Thyroid gland (tissue), 4 donors: Measurements from ENCODE around the gene FNDC3B.

ENCODE experiments used
- POLR2A ChIP-seq, 2 donors: fragments of 450-650 bp; IDR thresholded peaks; one replicate each; pipeline ENCODE4 v1.6.1; 2017; ENCODE audit warnings: antibody characterized with exemption in 2 of 2, mild to moderate bottlenecking in 2 of 2, moderate library complexity in 1 of 2
- TF ChIP-seq, protein P1 (sequence below), 6 experiments: fragments of 200-600 bp in 3 of 6; fragments of 450-650 bp in 3 of 6; sonication (generic) in 3 of 6; IDR thresholded peaks; one replicate each; pipeline ENCODE4 v1.5.1; 2016 to 2019; ENCODE audit warnings: antibody characterized with exemption in 6 of 6, mild to moderate bottlenecking in 2 of 6, inconsistent platforms in 1 of 6, moderate library complexity in 1 of 6

DNA sequence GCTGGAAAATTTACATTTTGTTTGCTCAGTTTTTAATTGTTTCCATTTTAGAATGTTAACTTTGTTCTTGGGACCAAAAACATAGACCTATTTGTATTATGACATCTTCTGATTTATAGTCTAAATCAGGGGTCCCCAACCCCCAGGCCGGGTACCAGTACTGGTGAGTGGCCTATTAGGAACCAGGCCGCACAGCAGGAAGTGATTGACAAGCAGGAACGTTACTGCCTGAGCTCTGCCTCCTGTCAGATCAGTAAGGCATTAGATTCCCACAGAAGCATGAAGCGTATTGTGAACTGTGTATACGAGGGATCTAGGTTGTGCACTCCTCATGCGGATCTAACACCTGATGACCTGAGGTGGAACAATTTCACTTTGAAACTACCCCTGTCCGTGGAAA, 357.0 kb downstream of the FNDC3B start:
- TF ChIP-seq, protein P1, sequence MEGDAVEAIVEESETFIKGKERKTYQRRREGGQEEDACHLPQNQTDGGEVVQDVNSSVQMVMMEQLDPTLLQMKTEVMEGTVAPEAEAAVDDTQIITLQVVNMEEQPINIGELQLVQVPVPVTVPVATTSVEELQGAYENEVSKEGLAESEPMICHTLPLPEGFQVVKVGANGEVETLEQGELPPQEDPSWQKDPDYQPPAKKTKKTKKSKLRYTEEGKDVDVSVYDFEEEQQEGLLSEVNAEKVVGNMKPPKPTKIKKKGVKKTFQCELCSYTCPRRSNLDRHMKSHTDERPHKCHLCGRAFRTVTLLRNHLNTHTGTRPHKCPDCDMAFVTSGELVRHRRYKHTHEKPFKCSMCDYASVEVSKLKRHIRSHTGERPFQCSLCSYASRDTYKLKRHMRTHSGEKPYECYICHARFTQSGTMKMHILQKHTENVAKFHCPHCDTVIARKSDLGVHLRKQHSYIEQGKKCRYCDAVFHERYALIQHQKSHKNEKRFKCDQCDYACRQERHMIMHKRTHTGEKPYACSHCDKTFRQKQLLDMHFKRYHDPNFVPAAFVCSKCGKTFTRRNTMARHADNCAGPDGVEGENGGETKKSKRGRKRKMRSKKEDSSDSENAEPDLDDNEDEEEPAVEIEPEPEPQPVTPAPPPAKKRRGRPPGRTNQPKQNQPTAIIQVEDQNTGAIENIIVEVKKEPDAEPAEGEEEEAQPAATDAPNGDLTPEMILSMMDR (IDR thresholded peaks at IDR 0.05): no peak
- TF ChIP-seq POLR2A (IDR thresholded peaks at IDR 0.05): no peak
